ENCODE data around the gene BLOC1S4.

Gene BLOC1S4

DNA sequence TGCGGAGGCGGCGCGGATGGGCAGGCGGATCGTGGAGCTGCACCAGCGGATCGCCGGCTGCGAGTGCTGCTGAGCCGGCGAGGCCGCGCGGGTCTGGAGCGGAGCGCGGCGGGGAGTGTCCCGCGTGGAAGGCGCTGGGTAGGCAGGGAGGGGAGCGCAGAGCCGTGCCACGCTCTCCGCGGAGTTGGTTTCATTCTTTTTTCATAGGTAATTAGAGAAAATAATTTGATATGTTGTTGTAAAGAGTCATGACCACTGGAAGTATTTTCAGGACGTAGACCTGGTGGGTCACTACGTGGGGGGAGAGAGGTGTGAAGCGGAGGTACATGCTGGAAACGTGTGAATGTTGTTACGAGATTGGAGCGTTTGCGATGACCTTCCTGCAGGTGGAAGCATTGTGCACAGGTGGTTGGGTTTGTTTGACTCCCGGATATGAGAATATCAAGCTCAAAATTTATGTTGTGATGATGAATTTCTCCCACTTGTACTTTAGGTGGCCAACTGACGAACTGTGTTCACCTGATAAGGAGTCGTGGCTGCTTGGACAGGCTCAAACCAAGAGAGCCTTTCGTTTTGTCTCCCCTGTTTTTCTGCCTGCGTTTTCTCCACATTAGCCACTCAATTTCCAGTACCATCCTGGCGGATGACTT is 41.3 kb upstream of the BLOC1S4 start:
- H3K4me3 ChIP-seq (ENCODE audit: low read depth, low read length): peak overlapping the region; percentile 56
- TF ChIP-seq, protein P1, sequence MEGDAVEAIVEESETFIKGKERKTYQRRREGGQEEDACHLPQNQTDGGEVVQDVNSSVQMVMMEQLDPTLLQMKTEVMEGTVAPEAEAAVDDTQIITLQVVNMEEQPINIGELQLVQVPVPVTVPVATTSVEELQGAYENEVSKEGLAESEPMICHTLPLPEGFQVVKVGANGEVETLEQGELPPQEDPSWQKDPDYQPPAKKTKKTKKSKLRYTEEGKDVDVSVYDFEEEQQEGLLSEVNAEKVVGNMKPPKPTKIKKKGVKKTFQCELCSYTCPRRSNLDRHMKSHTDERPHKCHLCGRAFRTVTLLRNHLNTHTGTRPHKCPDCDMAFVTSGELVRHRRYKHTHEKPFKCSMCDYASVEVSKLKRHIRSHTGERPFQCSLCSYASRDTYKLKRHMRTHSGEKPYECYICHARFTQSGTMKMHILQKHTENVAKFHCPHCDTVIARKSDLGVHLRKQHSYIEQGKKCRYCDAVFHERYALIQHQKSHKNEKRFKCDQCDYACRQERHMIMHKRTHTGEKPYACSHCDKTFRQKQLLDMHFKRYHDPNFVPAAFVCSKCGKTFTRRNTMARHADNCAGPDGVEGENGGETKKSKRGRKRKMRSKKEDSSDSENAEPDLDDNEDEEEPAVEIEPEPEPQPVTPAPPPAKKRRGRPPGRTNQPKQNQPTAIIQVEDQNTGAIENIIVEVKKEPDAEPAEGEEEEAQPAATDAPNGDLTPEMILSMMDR (IDR thresholded peaks at IDR 0.05; ENCODE audit: low read depth, low read length): peak; percentile 39
- in situ Hi-C loops (cut with HindIII; ENCODE audit: low sequenced_read_pairs): no loop called here
- peak; percentile 29 for DNase-seq (ENCODE audit: low read depth, low spot score)

DNA sequence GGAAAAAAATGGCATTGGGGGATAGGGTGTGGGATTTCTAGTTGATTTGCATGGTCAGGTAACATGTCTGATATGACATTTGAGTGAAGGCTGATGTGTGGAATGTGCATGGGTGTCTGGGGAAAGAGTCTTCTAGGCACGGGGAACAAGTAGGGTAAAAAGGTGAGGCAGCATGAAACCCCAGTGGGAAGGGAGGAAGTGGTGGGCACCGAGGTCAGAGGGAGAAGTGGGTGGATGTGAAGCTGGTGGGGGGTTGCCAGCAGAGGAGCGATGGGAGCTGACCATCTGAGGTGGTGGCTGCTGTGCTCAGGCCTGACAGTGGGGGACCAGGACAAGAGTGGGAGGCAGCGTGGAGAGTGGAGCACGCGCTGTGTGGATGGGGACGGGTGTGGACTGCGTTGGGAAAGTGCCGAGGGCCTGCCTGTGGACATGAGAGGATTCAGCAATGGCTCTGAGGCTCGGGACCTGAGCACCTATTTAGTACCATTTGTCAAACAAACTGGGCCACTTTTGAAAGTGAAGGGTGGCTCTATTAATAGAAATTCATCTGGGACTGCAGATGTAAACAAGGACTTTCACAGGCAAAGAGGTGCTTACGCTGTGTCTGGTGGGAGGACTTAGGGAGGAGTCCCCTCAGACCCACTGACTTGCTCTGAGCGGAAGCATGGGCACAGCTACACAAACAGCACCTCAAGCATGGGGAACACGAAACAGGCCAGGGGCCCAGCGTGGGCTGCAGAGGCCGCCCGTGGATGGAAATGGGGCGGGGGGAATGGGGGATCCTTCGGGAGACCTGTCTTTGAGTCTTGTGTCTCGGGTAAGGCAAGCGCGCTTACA is 39.0 kb upstream of the BLOC1S4 start:
- TF ChIP-seq, protein P1 (IDR thresholded peaks at IDR 0.05; ENCODE audit: low read depth, low read length): no peak
- no peak for DNase-seq (ENCODE audit: low read depth, low spot score)
- H3K4me3 ChIP-seq (ENCODE audit: low read depth, low read length): no peak overlapping the region
- in situ Hi-C loops (cut with HindIII; ENCODE audit: low sequenced_read_pairs): no loop called here

DNA sequence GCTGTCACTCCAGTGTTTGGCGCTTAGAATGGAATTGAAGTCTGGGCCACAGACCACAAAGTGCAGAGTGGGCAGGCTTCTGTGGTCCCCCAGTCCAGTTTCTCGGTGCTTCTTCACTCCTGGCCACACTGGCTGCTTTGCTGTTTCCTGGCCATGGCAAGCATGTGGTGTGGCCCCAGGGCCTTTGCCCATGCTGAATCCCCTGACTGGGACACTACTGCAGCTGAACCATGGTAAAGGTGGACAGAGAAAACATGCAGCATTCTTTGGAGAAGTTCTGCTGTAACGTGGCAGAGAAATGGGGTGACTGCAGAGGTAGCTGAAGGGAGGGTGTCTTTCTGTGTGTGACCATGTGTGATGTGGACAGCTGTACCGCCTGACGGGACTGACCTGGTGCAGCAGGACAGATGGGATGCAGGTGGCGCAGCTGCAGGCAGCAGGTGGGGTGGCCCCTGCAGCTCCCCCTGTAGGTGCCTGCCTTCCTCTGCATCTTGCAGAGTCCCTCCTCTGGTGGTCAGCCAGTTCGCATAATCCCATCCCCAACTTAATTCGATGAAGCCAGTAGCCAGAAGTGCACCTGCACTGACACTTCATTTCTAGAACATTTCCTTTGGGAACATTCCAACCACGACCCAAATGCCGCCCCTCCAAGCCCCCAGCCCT is 35.5 kb upstream of the BLOC1S4 start:
- no peak for DNase-seq (ENCODE audit: low read depth, low spot score)
- in situ Hi-C loops (cut with HindIII; ENCODE audit: low sequenced_read_pairs): no loop called here
- TF ChIP-seq, protein P1 (IDR thresholded peaks at IDR 0.05; ENCODE audit: low read depth, low read length): no peak
- H3K4me3 ChIP-seq (ENCODE audit: low read depth, low read length): no peak overlapping the region

DNA sequence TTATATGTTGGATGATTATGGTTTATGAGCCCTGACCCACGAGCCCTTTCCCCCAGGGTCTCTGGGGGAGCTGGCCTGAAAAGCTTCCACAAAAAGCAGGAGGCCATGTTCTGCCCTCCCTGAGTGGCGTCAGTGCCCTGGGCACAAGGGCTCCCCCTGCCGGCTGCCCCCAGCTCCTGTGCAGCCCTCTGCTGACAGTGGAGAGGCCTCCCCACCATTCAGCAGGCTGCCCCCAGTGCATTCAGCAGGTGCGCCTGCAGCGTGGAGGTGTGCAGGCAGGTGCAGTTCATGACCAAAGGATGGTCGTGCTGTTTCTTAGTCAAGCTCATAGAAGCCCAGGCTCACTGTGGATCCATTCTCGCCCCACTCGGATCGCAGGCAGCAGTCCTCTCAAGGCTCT is 34.8 kb upstream of the BLOC1S4 start:
- TF ChIP-seq, protein P1 (IDR thresholded peaks at IDR 0.05; ENCODE audit: low read depth, low read length): no peak
- H3K4me3 ChIP-seq (ENCODE audit: low read depth, low read length): no peak overlapping the region
- in situ Hi-C loops (cut with HindIII; ENCODE audit: low sequenced_read_pairs): no loop called here
- DNase-seq (ENCODE audit: low read depth, low spot score): no peak

DNA sequence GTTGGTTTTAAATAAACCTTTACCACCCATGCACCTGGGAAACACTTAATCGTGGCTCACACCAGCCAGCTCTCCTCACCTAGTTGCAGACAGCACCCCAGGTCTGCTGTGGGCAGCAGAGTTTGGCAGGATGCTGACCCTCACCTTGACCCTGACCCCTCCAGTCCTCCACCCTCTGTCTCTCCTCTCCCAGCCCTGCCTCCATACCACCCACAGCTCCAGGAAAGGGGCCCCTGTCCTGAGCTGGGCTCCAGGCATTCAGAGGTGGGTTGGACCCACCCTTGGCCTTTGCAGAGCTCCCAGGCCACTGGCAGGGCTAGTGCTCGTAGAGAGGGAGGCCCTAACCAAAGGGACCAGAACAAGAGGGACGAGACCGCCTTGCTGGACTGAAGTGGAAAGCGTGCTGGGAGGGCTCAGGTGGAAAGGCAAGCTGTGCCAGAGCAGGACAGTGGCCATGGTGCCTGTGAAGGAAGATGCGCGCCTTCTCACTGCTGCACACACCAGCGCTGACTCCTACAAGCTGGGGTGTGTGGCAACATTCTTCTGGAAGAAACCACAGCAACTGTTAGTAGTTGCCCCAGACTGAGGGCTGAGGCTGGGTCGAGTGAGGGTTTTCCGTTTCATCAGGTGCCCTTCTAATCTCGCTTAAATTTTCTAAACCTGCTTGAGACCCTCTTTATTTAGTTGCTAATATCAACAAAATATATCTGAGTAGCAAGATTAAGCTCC is 32.9 kb upstream of the BLOC1S4 start:
- in situ Hi-C loops (cut with HindIII; ENCODE audit: low sequenced_read_pairs): no loop called here
- no peak for DNase-seq (ENCODE audit: low read depth, low spot score)

More for the DNA sequence above, 32.9 kb upstream of the BLOC1S4 start:
- TF ChIP-seq, protein P1 (IDR thresholded peaks at IDR 0.05; ENCODE audit: low read depth, low read length): no peak
- H3K4me3 ChIP-seq (ENCODE audit: low read depth, low read length): no peak overlapping the region

All from astrocyte of the spinal cord (primary cell).